HG02885 (cell line): ENCODE measurements around the gene DRGX.

Experiments
- ATAC-seq: cut with Tn5 transposase; IDR thresholded peaks from one replicate; pipeline ENCODE4 v1.9.1; 2021; ENCODE audit warnings: mild to moderate bottlenecking; ENCODE audit not compliant: unreplicated experiment, poor library complexity

DRGX gene

DNA sequence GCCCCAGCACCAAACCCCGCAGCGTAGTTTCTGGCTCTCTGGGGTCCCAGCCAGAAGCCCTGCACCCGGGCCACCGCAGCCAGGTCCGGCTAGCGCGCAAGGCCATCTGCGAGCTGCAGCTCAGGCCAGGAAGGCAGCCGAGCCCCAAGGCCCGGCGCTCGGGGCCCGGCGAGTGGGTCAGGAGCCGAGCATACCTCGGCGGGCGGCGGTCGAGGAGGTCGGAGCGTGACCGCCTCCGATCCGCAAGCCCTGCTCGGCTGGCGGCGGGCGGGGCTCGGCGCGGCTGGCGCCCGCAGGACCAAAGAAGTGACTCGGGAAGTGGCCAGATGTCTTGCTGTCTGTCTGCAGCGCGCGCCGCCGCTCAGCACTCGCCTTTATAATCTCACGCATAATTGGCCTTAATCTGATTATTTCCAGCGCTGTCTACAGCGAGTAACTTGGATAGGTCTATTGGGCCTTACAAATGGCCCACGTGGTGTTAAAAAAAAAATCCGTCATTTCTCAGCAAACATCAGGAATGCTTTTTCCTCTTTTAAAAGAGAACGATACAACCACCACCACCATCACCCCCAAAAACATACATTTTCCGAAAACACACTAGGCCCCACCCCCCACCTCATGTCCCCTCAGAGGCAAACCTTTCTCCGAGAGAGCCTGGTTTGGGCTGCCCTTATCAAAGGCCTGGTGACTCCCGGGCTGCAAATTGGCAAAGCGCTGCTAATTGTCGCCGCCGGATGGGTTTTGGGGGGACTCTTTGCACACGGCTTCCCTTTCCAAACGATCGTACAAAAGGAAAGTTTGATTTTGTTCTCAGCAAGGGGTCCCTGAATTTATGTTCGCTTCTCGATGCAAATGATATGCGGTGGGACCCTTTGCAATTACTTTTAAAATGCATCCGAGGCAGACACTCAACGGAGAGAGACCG, at the start of gene DRGX:
TSS of gene DRGX (minus strand) at position 349 of the 925 bp plus-strand sequence. CDS start 649 bp downstream, outside the sequence.
- ATAC-seq: no peak

DNA sequence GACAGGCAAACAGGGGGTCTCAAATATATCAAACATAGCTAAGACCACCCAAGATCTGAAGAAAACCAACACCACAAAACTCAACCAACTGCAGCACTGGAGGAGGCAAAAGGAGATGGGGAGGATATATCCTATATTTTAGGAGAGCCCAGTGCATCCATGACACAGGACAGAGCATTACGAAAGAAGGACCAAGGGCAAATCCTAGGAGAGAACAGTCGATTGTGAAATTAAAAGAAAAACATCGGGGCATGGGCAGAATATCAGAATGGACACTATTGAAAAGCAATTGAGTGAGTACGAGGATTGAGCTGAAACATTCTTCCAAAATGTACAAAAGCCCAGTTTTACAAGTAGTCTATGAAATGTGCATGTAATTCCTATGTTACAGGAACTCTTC, 48.5 kb upstream of the DRGX start:
- no peak for ATAC-seq

DNA sequence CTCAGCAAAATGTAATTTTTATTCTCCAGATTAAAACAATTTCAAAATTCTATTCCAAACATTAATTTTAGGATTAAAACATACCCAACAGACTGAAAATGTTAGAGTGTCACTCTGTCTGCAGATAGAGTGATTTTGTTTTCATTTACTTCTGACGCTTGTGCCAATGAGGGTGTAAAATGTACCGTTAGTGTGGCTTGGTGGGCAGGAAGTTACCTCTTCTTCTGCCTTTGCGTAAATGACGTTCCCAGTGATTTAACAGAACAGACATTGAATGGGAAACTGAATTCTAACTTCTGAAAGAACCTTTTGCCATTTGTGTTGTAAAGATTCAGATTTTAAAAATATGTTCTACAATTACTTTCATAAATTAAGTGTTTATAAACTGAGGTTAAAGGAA, 47.0 kb upstream of the DRGX start:
- ATAC-seq: no peak

DNA sequence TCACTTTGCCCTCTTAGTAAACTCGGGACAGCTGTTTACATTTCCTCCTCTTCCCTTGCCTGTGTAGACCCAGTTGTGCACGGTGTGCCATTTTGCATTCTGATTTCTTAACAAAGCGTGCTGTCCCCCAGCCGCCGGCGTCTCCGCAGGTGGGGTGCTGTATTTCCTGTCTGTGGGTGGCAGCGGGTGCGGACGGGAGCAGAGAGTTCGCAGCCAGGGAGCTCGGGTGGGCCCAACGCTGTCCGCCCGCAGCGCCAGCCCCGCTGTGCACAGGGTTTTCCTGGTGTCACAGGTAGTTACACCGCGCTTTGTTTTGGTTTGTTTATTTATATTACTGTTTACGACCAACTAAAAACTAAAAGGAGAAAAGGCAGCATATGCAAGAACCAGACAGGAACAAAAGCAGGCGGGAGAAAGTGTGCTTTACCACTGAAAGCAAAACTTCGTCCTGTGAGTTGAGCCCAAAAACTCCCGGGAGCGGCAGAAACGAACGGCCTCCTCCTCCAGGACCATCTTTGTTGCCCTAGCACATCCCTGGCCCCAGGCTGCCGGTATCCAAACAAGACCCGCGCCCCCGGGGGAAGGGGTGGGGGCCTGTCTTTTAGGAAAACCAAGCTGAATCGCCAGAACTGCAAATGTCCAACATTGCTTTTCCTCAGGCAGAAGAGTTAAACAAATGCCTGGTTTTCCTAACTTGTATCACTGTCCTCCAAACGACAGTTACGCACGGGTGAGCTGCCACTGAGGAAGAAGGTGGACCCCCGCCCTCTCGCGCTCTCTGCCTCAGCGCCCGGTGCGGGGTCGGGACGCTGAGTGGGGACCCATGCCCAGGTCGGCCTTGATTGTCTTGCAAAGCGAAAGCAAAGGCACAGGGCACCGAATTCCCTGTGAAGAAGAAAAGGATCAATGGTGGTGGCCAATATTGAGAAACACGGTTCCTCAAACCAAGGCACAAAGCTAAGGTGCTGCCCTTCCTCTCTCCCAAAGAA, 45.9 kb upstream of the DRGX start:
- no peak for ATAC-seq

DNA sequence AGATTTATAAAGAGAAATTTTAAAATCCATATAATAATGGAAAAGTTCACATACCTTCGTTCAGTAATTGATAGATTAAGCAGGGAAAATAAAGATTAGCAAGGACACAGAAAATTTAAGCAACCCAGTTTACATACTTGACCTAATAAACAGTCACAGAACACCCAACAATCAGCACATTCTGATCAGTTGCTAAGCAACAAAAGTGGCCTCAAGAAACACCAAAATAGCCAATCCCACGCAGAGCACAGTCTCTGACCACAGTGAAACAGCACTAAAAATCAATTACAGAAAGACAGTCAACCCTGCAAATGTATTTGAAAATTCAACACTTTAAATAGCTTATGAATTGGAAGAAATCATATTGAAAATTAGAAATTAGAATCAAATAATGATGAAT, 39.3 kb upstream of the DRGX start:
- ATAC-seq: no peak

DNA sequence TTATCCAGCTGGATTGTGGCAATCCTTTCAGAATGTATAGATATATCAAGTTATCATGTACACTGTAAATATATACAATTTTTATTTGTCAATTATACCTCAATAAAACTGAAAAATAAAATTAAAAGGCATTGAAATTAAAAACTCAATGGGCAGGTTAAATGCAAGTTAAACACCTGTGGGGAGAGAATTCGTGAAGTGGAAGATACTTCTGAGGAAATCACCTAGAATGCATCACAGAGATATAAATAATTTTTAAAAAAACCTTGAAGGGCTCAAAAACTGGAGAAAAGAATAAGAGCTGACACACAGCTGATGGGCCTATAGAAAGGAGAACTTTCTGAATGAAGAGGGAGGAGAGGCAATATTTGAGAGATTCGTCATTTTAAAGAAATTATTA, 37.2 kb upstream of the DRGX start:
- no peak for ATAC-seq

DNA sequence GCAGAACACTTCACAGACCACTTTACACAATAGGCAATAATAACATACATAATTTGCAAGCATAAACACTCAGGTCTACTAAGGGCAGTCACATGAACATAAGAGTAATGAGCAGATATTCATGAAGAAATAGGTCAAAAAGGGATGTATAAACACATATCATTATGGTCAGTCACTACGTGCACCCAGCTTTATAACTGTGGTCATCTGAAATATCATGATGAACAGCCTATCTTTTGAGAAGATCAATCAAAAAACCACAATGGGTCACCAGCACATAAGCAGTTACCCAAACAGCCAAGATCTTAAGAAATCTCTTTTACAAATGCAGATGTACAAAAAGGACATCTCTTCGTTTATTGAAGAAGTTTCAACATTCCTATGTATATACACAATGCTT, 35.5 kb upstream of the DRGX start:
- no peak for ATAC-seq

DNA sequence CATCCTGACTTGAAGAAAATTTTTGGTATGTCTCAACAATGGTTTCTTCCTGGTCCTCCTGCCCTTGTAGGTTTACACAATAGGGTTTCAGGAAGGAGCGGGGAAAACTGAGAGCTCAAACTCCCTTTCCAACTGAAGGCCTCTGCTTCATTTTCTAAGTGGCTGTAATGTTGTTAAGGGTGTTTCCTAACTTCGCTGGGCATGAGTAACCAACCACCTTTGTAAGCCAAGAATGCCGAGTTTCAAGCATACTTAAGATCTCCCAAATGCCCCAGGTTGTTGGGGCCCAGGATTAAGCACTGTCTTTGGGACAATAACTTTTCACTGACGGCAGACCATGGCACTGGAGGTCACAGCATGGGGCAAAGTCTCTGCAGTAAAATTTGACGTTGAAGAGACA, 33.6 kb upstream of the DRGX start:
- ATAC-seq: no peak

DNA sequence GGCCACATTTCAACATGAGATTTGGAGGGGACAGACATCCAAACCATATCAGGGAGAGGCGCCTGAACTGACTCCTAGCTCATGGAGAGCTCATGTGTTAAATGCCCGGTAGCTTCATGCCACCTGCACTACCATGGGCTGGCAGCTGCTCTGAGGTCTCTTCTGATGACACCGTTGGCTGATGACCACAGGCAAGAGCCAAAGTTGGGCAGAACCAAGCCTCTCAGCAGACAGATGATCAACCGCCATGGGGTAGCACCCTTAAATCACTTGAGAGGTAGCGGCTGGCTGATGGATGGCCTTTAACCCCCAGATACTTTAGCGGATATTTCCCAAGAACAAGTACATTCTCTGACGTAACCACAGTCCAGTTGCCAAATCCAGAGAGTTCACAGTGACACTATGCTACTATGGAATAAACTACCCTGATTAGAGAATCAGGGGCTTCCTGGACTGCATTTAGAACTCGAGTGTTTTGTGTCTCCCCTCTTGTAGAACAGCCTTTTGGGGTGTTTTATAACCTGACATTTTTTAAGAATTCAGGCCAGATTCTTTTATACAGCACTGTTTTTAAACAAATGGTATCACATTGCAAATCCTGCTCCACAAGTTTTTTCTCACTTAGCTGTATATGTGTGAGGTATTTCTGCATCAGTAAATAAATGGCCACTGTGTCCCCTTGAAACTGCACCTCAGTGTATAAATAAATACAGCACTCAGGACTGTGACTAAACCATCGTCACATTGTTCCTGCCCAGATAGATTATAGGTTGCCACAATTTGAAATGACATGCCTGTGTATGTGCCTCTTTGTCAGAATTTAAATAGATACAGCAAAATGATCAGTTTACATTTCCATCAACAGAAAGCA, 30.8 kb upstream of the DRGX start:
- ATAC-seq: no peak

DNA sequence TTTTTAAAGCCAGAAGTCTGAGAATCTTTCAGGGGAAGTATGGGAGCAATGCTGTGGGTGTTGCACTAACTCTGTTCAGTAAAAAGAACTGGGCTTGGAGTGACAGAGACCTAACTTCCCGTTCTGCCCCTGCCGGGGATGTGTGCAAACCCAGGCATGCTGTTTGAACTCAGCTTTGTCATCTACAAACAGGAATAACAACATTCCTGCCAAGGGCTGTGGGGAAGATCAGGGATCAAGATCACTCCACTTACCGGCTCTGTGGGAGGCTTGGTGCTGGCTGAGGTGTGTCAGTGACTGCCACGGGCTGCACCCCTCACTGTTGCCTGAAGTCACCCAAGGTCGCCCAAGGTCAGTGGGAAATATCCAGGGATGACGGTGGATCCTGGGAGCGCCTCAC, 23.1 kb upstream of the DRGX start:
- no peak for ATAC-seq

DNA sequence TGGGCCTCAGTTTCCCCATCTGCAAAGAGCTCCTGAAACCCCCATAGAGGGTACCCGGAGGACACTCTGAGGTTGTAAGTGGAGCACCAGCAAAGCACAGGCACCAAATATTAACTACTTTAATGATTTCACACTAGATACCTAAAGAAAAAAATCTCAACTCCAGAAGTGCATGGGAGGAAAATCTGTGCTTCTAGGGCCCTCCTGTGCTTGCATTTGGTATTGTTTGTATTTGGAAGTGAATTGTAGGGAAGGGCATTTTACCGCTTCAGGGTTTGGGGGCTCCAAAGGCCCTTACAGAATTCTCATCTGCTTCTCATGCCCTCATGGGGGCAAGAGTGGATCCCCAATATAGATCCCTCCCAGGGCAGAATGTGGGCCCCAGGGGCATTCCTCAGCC, 22.4 kb upstream of the DRGX start:
- ATAC-seq: no peak

DNA sequence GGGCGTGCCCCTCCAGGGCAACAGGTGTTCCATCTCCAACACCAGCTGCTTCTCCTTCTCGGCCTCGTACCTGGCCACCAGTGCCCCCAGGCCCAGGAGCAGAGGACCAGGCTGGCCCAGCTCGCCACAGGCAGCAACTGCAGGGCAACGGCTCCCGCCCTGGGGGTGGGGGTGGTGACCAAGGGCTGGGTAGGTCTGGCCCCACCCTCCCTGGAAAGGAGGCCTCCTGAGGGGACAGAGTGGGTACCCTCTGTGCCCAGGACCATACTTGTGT, 22.1 kb upstream of the DRGX start:
- ATAC-seq: no peak

DNA sequence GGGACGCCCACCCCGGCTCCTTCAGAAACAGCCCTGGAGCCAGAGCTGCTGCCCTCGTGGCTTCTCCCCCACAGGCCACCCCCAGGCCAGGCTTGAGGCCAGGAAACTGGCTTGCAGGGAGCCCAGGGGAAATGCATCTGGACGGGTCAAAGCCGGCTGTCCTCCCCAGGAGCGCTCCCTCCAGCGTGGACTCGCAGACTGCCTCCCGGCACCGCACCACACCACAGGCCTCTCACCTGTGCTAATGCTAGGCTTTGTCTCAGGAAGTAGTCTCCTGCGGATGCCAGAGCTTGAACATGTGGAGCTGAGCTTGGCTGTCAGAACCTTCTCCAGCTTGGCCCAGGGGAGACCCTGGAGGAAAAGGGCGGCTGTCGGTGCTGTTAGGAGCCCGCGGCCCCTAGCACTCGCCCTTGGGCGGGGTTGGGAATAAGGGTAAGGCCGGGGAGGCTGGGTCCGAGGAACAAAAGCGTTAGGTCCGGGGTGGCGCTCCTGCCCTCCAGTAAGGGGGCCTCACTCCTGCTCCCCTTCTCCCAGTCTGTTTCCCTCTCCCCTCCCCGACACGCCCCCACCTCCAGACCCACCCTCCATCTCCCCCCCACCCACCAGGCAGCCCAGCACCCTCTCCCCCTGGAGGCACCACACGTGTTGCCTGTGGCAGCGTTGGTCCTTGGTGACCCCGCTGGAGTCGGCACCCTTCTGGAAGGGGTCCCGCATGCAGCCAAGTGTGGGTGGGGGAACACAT, 21.6 kb upstream of the DRGX start:
- ATAC-seq: no peak

DNA sequence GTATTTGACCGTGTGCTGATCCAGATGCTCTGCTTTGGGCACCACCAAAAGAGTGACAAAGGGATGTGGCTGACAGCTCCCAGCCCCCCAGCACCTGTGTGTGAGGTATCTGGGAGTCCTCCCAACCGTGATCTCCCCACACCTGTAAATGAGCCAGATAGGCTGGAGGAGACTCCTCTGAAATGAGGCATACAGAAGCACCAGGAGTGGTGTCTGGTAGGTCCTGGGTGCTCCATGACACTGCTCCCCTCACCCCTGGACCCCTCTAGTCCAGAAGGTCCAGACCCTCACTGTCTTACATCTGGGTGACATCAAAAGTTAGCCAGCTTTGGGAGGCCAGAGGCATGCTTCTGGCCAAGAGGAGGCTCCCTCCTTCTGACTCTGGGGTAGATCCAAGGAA, 20.0 kb upstream of the DRGX start:
- ATAC-seq: no peak

DNA sequence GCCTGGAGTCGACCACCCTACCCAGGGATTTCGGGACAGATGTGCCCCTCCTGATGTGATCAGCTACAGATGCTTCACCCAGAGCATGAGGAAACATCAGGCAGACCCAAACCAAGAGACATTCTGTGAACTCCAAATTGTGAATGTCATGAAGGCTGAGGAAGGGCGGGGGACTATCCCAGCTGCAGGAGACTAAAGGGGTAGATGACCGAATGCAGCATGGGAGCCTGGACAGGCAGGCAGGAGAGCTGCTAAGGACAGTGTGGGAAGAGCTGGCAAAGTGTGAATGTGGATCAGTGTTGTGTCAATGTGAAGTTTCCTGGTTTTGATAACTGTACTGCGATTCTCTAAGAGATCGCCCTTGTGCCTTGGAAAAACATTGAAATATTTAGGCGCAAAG, 19.2 kb upstream of the DRGX start:
- no peak for ATAC-seq

DNA sequence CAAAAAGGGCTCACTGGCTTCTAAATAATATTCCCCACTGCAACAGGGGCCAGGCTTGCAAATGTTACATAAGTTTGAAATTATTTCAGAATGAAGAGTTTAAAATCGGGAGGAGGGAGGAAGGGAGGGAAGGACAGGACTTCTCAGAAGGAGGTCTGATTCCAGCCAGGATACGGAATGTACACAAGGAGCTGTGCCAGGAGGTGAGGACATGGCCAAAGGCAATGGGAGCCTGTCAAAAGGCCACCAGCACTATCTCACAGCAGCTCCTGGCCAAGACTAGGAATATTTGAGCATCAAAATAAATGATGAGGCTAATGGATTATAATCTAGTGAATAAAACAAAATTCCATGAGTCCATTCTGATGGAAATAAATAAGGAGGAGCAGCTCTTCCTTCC, 18.6 kb upstream of the DRGX start:
- ATAC-seq: no peak

DNA sequence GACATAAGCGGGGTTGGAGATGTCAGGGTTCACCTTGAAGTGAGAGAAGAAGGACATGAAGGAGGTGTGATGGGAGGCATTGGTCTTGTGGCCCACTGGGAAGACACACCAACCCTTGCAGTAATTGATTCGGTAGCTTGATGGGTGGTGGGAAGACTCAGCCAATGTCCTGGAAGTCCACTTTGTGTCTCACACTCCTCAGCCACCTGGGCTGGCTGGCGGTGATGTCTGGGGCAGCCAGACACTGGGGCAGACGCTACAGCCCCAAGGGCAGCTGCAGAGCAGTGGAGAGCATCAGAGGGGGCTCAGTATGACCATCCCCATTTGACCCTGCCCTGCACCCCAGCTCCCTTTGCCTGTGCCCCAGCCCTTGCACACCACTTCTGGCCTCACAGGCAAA, 16.7 kb upstream of the DRGX start:
- ATAC-seq: no peak

DNA sequence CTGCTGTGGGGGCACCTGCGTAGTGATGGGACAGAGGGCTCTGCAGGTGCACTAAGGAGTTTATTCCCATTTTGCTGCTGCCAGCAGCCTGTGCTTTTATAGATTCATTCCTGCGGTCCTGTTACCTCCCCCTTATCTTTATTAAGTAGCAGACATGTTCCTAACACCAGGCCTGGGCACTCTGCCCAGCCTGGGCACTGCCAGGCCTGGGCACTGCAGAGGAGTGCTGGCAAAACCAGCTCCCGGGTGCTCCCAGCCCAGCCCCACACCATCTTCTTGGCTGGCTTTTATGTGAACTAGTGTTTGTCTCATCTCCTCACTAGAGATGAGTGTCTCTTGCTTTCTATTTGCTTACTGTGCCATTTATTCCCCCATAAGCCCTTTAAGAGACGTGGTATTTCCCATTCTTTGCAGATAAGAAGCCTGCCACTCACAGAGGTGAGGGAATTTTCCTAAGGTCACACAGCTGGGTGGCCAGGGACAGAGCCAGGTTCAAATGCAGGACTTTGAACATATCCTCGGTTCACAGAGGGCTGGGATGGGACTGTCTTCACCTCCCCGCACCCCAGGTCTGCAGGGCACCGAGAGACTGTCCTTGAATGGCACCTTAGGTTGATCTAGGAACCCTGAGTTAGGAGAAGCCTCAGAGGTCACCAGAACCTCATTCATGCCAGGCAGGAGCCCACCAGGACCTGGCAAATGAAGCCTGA, 14.6 kb upstream of the DRGX start:
- no peak for ATAC-seq

DNA sequence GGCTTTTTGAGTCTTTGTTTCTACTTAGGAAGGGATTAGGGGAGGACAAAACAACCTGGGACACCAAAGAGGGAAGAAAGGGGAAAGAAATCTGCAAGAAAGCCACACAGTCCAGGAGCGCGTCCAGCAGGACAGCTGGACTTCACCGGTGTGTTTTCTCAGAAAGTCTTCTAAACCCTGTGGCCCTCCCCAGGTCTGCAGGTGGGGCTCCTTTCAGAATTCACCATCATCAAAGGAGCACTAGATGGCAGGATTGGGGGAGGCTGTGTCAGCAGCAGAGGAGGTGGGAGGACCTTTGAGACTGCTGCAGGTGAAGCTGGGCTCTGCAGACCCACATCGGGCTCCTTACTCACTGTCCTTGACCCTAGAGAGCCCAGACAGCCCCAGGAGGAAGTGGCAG, 13.9 kb upstream of the DRGX start:
- ATAC-seq: no peak
